Activated B cell treated with CpG ODN at 0.5 μM for 24 hours (primary cell): ENCODE data around the gene NASP. TPM values are rescaled to one million over a fixed set of nuclear protein-coding genes. Genes with fewer than 3 reads are reported as not detected.

Experiments used
- ATAC-seq: fragments of 200-7000 bp; cut with Tn5 transposase; one replicate; pipeline ENCODE4 v1.10.0; 2021; ENCODE audit warnings: low read depth, mild to moderate bottlenecking, moderate library complexity
- CTCF ChIA-PET: fragments of 350-600 bp; sonication (Branson Sonifier 250); formaldehyde crosslinking; loops from one replicate; lab custom pipeline; 2021; ENCODE audit warnings: antibody characterized with exemption; lab: Charles Lee
- POLR2A ChIA-PET: fragments of 350-600 bp; sonication (Branson Sonifier 250); formaldehyde crosslinking; loops from one replicate; lab custom pipeline; 2021; ENCODE audit warnings: antibody characterized with exemption; lab: Charles Lee
- DNase-seq: peaks from one replicate; pipeline ENCODE4 v3.0.0; 2022
- H3K27ac Mint-ChIP-seq: one replicate; pipeline ENCODE4 v1.8.0; 2020; ENCODE audit warnings: mixed read lengths
- H3K27me3 Mint-ChIP-seq: one replicate; pipeline ENCODE4 v1.8.0; 2021; ENCODE audit warnings: mixed read lengths
- H3K36me3 Mint-ChIP-seq: one replicate; pipeline ENCODE4 v1.8.0; 2021; ENCODE audit warnings: low read depth, mixed read lengths
- H3K4me1 Mint-ChIP-seq: one replicate; pipeline ENCODE4 v1.8.0; 2021; ENCODE audit warnings: mixed read lengths
- H3K4me3 Mint-ChIP-seq: one replicate; pipeline ENCODE4 v1.8.0; 2020; ENCODE audit warnings: mild to moderate bottlenecking, mixed read lengths
- H3K9me3 Mint-ChIP-seq: one replicate; pipeline ENCODE4 v1.8.0; 2020; ENCODE audit warnings: mixed read lengths
- intact Hi-C: fragments of 100-400 bp; cut with micrococcal nuclease; formaldehyde crosslinking; loops from one replicate; pipeline ENCODE4 v1.15.1; 2024
- total RNA-seq: library from RNA; stranded (reverse); gene quantifications from 2 replicates; pipeline ENCODE4 v1.2.3, GENCODE V29; 2022
- TF ChIP-seq, protein P1 (sequence below): fragments of 200-600 bp; IDR thresholded peaks from one replicate; pipeline ENCODE4 v1.8.0; 2022; ENCODE audit warnings: antibody characterized with exemption, mild to moderate bottlenecking

NASP gene
- total RNA-seq, 1 donor from 2014 or later = 204 TPM

DNA sequence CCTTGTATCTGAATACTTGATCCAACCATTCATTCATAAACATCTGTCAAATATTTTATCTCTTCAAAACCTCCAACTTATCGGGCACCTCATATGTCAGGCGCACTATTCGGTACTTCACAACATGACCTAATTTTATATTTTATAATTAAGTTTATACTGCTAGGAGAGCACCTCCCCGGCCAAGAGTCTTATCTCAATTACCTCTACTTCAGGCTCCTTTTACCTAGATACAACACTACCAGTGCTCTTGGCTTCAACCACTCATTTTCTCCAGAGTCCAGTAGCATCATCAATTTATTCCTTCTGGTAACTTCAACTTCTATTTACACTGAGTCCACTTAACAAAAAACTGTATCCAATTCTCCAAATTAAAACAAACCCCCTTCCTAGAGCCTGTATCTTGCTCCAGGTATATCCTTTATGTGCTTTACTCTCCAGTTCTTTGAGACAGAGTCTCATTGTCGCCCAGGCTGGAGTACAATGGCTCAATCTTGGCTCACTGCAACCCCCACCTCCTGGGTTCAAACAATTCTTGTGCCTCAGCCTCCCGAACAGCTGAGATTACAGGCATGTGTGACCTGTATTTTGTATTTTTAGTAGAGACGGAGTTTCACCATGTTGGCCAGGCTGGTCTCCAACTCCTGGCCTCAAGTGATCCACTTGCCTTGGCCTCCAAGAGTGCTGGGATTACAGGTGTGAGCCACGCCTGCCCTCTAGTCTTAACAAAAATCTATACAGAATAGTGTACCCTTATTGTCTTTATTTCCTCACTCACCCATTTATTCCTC lies 83.7 kb downstream of the NASP start:
- POLR2A ChIA-PET = no interaction called here
- TF ChIP-seq, protein P1, sequence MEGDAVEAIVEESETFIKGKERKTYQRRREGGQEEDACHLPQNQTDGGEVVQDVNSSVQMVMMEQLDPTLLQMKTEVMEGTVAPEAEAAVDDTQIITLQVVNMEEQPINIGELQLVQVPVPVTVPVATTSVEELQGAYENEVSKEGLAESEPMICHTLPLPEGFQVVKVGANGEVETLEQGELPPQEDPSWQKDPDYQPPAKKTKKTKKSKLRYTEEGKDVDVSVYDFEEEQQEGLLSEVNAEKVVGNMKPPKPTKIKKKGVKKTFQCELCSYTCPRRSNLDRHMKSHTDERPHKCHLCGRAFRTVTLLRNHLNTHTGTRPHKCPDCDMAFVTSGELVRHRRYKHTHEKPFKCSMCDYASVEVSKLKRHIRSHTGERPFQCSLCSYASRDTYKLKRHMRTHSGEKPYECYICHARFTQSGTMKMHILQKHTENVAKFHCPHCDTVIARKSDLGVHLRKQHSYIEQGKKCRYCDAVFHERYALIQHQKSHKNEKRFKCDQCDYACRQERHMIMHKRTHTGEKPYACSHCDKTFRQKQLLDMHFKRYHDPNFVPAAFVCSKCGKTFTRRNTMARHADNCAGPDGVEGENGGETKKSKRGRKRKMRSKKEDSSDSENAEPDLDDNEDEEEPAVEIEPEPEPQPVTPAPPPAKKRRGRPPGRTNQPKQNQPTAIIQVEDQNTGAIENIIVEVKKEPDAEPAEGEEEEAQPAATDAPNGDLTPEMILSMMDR = no peak
- H3K4me1 Mint-ChIP-seq = peaks cover 42% of the 10 kb centered on the region
- no peaks in the 10 kb centered on the region for H3K9me3 Mint-ChIP-seq
- intact Hi-C loops = no loop called here
- CTCF ChIA-PET = no interaction called here
- no peaks in the 10 kb centered on the region for H3K27me3 Mint-ChIP-seq
- ATAC-seq (no peak), DNase-seq (no peak)
- H3K4me3 Mint-ChIP-seq = no peak overlapping the region
- H3K36me3 Mint-ChIP-seq = peaks cover 24% of the 10 kb centered on the region
- no peak overlapping the region for H3K27ac Mint-ChIP-seq

Other genes with a start within 250 kb of the NASP start
- gene TOE1, start 243.9 kb upstream of the NASP start, total RNA-seq = 24.6 and 25.3 TPM in 2 replicates
- gene MUTYH, start 243.6 kb upstream of the NASP start, total RNA-seq = 61.0 and 63.0 TPM in 2 replicates
- 11.7 and 12.2 TPM in 2 replicates for gene TESK2, start 92.9 kb upstream of the NASP start, total RNA-seq
- 1.1 TPM in 2 replicates for gene CCDC163, start 84.0 kb upstream of the NASP start, total RNA-seq
- 3.6 and 5.1 TPM in 2 replicates for gene MMACHC, start 83.7 kb upstream of the NASP start, total RNA-seq
- gene PRDX1, start 62.2 kb upstream of the NASP start, total RNA-seq = 351 and 413 TPM in 2 replicates
- gene AKR1A1, start 33.2 kb upstream of the NASP start, total RNA-seq = 215 and 218 TPM in 2 replicates
- 4.6 and 6.3 TPM in 2 replicates for gene CCDC17, start 40.0 kb downstream of the NASP start, total RNA-seq
- gene GPBP1L1, start 102.5 kb downstream of the NASP start, total RNA-seq = 133 and 138 TPM in 2 replicates
- gene TMEM69, start 104.1 kb downstream of the NASP start, total RNA-seq = 26.6 and 28.6 TPM in 2 replicates
- gene IPP, start 166.6 kb downstream of the NASP start, total RNA-seq = 10.2 and 11.4 TPM in 2 replicates
- gene MAST2, start 219.6 kb downstream of the NASP start, total RNA-seq = 16.2 and 20.9 TPM in 2 replicates